Measurements from ENCODE around the gene CSPG4.
"Not testable (repeated sequence)": the region's sequence is repeated elsewhere in the genome, so short reads cannot be mapped to it uniquely, and the experiment has no call there.

The CSPG4 gene

DNA sequence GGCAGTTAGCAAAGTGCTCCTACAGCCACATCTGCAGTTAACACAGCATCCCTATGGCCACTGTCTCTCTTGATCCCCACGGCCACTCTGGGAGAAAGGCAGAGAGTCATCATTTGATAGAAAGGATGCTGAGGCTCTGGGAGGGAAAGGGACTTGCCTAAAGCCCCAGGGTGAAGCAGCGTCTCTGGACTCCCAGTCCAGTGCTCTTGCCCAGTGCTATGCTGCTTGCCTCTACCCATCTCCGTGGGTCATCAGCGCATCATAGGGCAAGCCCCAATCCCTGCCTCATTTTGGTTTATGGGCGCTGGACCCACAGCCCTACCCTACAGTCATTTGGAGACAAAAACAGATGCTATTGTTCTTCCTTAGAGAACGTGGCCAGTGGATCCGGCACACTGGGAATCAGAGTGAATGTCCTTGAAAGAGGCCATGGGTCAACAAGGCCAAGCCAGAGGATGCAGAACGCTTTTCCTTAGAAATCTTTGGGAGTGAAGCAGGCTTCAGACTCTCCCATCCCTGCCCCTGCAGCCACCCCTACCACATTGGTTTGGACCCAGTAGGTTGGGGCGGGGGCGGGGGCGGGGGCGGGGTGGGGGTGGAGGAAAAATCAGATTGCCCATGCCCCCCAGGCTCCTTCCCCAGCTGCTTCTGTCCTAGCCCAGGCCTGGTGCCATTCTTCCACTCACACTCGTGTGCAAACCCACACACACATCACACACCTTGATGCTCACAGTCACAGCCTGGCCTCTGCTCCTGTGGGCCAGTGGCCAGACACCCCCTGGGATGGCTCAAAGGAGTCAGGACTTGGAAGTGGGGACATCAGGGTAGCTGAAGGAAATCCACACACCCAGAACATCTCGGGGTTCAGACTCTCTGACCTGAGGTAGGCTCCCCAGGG is 24.7 kb upstream of the CSPG4 start:
- H3K36me3 ChIP-seq (ENCODE audit: control insufficient read depth in 1 of 2, insufficient read depth in 2 of 2, low read length in 2 of 2); H3K27ac ChIP-seq (ENCODE audit: low read length); H3K9me3 ChIP-seq (ENCODE audit: control insufficient read depth in 1 of 2, low read length in 2 of 2); H3K27me3 ChIP-seq (ENCODE audit: low read depth, low read length): not testable (repeated sequence)
- peaks cover 0 to 14% of the 10 kb centered on the region in 2 donors for H3K4me1 ChIP-seq (ENCODE audit: control insufficient read depth in 1 of 2, insufficient read depth in 2 of 2, low read length in 2 of 2)
- H3K4me3 ChIP-seq (ENCODE audit: low read depth in 1 of 2, low read length in 2 of 2): peak overlapping the region; percentile 61 to 90

DNA sequence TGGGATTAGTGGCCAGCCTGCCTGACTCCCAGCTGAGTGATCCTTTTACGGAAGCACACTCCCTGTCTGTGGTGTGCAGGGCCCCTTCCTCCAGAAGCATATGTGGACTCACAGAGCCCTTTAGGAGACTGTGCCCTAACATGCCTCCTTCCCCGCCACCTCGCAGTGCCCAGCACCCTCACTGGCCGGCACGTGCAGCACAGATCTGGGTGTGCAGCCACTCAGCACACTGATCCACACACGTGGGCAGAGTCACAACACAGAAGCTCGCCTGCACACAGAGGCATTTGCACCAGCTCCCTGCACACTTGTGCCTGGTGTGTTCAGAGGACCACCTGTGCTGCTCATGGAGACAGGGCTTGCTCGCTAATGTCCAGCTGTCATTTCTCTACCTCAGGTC is 23.6 kb upstream of the CSPG4 start:
- H3K27ac ChIP-seq (ENCODE audit: low read length): no peak overlapping the region
- H3K36me3 ChIP-seq (ENCODE audit: control insufficient read depth in 1 of 2, insufficient read depth in 2 of 2, low read length in 2 of 2): no peaks in the 10 kb centered on the region
- H3K4me1 ChIP-seq (ENCODE audit: control insufficient read depth in 1 of 2, insufficient read depth in 2 of 2, low read length in 2 of 2): peaks cover 0 to 25% of the 10 kb centered on the region in 2 donors
- H3K9me3 ChIP-seq (ENCODE audit: control insufficient read depth in 1 of 2, low read length in 2 of 2): no peaks in the 10 kb centered on the region
- H3K4me3 ChIP-seq (ENCODE audit: low read depth in 1 of 2, low read length in 2 of 2): no peak overlapping the region
- H3K27me3 ChIP-seq (ENCODE audit: low read depth, low read length): no peaks in the 10 kb centered on the region

DNA sequence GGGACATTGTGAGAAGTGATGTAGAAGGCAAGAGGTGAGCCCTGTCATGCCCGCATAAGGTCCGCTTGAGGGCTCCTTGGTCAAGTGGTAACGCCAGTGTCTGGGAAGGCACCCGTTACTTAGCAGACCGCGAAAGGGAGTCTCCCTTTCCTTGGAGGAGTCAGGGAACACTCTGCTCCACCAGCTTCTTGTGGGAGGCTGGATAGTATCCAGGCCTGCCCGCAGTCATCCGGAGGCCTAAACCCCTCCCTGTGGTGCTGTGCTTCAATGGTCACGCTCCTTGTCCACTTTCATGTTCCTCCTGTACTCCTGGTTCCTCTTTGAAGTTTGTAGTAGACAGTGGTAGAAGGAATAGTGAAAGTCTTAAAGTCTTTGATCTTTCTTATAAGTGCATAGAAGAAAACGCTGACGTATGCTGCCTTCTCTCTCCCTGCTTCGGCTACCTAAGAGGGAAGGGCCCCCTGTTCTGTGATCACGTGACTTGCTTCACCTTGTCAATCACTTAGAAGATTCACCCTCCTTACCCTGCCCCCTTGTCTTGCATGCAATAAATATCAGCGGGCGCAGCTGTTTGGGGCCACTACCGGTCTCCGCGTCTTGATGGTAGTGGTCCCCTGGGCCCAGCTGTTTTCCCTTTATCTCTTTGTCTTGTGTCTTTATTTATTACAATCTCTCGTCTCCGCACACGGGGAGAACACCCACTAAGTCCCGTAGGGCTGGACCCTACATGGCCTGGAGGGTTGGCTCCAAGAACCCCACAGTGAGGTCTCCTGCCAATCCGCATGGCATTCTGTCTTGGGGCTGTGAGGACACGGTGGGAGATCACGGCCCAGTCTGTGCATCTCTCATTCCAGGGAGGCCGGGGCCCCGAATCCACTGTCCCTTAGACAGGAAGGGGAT is 22.5 kb upstream of the CSPG4 start:
- peaks cover 0 to 25% of the 10 kb centered on the region in 2 donors for H3K4me1 ChIP-seq (ENCODE audit: control insufficient read depth in 1 of 2, insufficient read depth in 2 of 2, low read length in 2 of 2)
- H3K27me3 ChIP-seq (ENCODE audit: low read depth, low read length); H3K9me3 ChIP-seq (ENCODE audit: control insufficient read depth in 1 of 2, low read length in 2 of 2); H3K4me3 ChIP-seq (ENCODE audit: low read depth in 1 of 2, low read length in 2 of 2); H3K36me3 ChIP-seq (ENCODE audit: control insufficient read depth in 1 of 2, insufficient read depth in 2 of 2, low read length in 2 of 2); H3K27ac ChIP-seq (ENCODE audit: low read length): not testable (repeated sequence)

GRCh38 chr15:75733761-75734651 is 21.4 kb upstream of the CSPG4 start:
- H3K27ac ChIP-seq (ENCODE audit: low read length): no peak overlapping the region
- H3K4me1 ChIP-seq (ENCODE audit: control insufficient read depth in 1 of 2, insufficient read depth in 2 of 2, low read length in 2 of 2): peaks cover 0 to 25% of the 10 kb centered on the region in 2 donors
- H3K4me3 ChIP-seq (ENCODE audit: low read depth in 1 of 2, low read length in 2 of 2): no peak overlapping the region
- no peaks in the 10 kb centered on the region for H3K9me3 ChIP-seq (ENCODE audit: control insufficient read depth in 1 of 2, low read length in 2 of 2)
- H3K27me3 ChIP-seq (ENCODE audit: low read depth, low read length): no peaks in the 10 kb centered on the region
- H3K36me3 ChIP-seq (ENCODE audit: control insufficient read depth in 1 of 2, insufficient read depth in 2 of 2, low read length in 2 of 2): no peaks in the 10 kb centered on the region

- no peaks in the 10 kb centered on the region for H3K9me3 ChIP-seq (ENCODE audit: control insufficient read depth in 1 of 2, low read length in 2 of 2)
- no peak overlapping the region for H3K4me3 ChIP-seq (ENCODE audit: low read depth in 1 of 2, low read length in 2 of 2)
- H3K27ac ChIP-seq (ENCODE audit: low read length): no peak overlapping the region
Observed at GRCh38 chr15:75732809-75733451, 20.3 kb upstream of the CSPG4 start.

GRCh38 chr15:75732177-75732808 is 19.6 kb upstream of the CSPG4 start:
- Histone ChIP-seq H3K27me3 (ENCODE audit: low read depth, low read length) (no peaks in the 10 kb centered on the region), H3K36me3 (ENCODE audit: control insufficient read depth in 1 of 2, insufficient read depth in 2 of 2, low read length in 2 of 2) (no peaks in the 10 kb centered on the region), H3K4me1 (ENCODE audit: control insufficient read depth in 1 of 2, insufficient read depth in 2 of 2, low read length in 2 of 2) (peaks cover 0 to 18% of the 10 kb centered on the region in 2 donors), H3K4me3 (ENCODE audit: low read depth in 1 of 2, low read length in 2 of 2) (no peak overlapping the region), H3K9me3 (ENCODE audit: control insufficient read depth in 1 of 2, low read length in 2 of 2) (no peaks in the 10 kb centered on the region), H3K27ac (ENCODE audit: low read length) (no peak overlapping the region)

More at GRCh38 chr15:75732809-75733451, 20.3 kb upstream of the CSPG4 start:
- H3K36me3 ChIP-seq (ENCODE audit: control insufficient read depth in 1 of 2, insufficient read depth in 2 of 2, low read length in 2 of 2): no peaks in the 10 kb centered on the region
- H3K27me3 ChIP-seq (ENCODE audit: low read depth, low read length): no peaks in the 10 kb centered on the region
- peaks cover 0 to 20% of the 10 kb centered on the region in 2 donors for H3K4me1 ChIP-seq (ENCODE audit: control insufficient read depth in 1 of 2, insufficient read depth in 2 of 2, low read length in 2 of 2)

DNA sequence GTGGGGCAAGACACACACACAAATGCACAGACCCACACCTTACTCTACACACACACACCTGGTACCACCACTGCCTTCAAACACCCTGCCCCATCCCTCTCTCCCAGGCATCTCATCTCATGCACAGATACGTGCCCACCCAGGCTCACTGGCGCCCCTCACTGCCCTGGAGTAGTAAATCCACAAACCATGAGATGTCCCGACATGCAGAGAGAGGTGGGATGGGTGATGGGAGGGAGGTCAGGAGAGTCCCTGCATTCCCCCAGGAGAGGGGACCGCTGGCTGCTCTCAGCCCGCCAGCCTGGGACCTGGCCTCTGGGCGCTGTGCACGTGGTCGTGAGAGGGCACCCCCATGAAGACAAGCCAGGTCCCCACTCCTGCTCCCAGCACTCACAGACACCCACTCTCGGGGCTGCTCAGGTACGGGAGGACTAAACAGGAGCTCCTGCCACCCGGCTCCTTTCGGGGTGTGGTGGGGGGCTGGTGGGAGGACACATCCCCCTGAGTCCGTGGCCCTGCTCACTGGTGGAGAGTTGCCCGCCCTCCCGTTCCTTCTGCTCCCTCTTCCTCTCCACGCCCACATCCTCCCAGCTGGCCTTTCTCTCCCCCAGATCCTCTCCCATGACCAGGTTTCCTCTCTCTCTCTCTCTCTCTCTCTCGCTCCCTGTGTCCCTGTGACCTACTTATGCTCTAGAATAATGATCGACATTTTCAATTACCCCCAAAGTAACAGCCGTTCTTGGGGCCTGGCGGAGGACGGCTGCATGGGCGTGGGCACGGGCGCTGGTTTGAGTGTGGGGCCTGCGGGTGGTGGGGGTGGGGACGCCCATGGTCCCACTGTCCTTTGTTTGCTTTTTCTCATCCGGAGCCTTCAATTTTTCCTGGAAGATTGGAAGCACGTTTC is 18.9 kb upstream of the CSPG4 start:
- no peaks in the 10 kb centered on the region for H3K36me3 ChIP-seq (ENCODE audit: control insufficient read depth in 1 of 2, insufficient read depth in 2 of 2, low read length in 2 of 2)

DNA sequence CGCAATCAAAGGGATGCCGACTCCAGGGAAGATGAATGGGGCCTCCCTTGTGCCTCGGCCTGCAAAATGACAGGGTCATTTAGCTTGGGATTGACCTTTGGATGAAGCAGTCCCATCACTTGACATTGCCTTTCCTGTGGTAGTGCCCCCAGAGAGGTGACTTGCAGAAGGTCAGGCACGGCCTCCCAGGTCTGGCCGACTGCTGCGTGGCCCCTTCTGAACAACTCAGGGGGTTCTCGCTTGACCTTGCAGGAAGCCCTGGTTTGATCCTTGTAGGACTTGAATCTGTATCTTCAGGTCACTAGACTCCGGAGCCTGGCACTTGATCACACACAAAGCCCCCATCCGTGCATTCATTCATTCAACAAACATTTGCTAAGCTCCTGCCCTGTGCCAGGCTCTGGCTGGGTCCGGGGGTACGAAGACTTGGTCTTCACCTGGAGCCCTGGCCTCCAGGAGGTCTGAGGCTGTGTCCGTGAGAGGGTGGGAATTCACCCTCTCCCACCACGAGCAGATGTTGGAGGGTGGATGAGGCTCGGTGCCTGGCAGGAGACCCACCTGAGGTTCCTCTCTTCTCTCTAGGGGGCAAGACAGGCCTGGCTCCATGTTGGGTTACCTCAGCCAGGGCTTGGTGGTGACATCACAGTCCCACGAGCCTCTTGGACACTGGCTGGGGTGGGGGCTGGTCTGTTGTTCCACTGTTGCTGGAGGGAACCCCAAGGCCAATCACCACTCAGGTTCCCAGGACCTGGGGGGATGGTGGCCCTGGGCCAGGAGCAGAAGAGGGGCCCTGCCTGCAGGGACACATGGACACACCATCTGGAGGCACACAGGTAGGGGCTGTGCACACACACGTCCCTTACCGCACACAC is 18.0 kb upstream of the CSPG4 start:
- H3K36me3 ChIP-seq (ENCODE audit: control insufficient read depth in 1 of 2, insufficient read depth in 2 of 2, low read length in 2 of 2); H3K27ac ChIP-seq (ENCODE audit: low read length); H3K27me3 ChIP-seq (ENCODE audit: low read depth, low read length); H3K4me3 ChIP-seq (ENCODE audit: low read depth in 1 of 2, low read length in 2 of 2); H3K9me3 ChIP-seq (ENCODE audit: control insufficient read depth in 1 of 2, low read length in 2 of 2): not testable (repeated sequence)
- H3K4me1 ChIP-seq (ENCODE audit: control insufficient read depth in 1 of 2, insufficient read depth in 2 of 2, low read length in 2 of 2): peaks cover 0 to 18% of the 10 kb centered on the region in 2 donors

More for the DNA sequence above, 18.9 kb upstream of the CSPG4 start:
- no peaks in the 10 kb centered on the region for H3K9me3 ChIP-seq (ENCODE audit: control insufficient read depth in 1 of 2, low read length in 2 of 2)
- peaks cover 0 to 18% of the 10 kb centered on the region in 2 donors for H3K4me1 ChIP-seq (ENCODE audit: control insufficient read depth in 1 of 2, insufficient read depth in 2 of 2, low read length in 2 of 2)
- H3K4me3 ChIP-seq (ENCODE audit: low read depth in 1 of 2, low read length in 2 of 2): peak overlapping the region in 1 of 2 donors; percentile 14
- no peaks in the 10 kb centered on the region for H3K27me3 ChIP-seq (ENCODE audit: low read depth, low read length)
- H3K27ac ChIP-seq (ENCODE audit: low read length): no peak overlapping the region
